ENCODE results near the gene AQP2.

The AQP2 gene

GRCh38 chr12:49998453-49998852 is 47.9 kb downstream of the AQP2 start:
- Mint-ChIP-seq H3K27me3 (no peaks in the 10 kb centered on the region), H3K36me3 (ENCODE audit: insufficient read depth) (peaks cover 42% of the 10 kb centered on the region), H3K4me1 (ENCODE audit: low read depth in 2 of 2) (no peaks in the 10 kb centered on the region), H3K27ac (no peak overlapping the region), H3K4me3 (no peak overlapping the region), H3K9me3 (no peaks in the 10 kb centered on the region)
- DNase-seq (no peak), ATAC-seq (replicated peaks) (no peak)

GRCh38 chr12:50003595-50003994 is 53.1 kb downstream of the AQP2 start:
- Mint-ChIP-seq H3K27ac (no peak overlapping the region), H3K4me1 (ENCODE audit: low read depth in 2 of 2) (no peaks in the 10 kb centered on the region), H3K4me3 (no peak overlapping the region), H3K9me3 (no peaks in the 10 kb centered on the region), H3K27me3 (no peaks in the 10 kb centered on the region), H3K36me3 (ENCODE audit: insufficient read depth) (peaks cover 5% of the 10 kb centered on the region)
- ATAC-seq (replicated peaks) (no peak), DNase-seq (no peak)

DNA sequence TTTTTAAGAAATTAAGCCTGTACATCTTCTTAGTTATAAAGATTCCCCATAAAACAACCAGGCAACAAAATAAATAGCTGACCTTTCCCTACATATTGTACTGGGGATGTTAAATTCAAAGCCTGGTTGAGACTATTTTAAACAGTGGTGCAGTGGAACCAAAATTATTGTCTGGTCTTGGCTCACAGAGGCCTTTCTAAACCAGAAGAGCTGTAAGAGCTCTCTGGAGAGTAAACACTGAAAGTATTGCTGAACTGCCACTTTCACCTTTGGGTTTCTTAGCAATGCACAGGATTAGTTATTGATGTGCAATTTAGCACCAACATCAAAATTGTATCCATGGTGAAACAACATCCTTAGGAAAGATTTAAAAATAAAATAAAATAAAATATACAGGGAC is 54.2 kb downstream of the AQP2 start:
- Mint-ChIP-seq H3K9me3 (no peaks in the 10 kb centered on the region), H3K4me1 (ENCODE audit: low read depth in 2 of 2) (no peaks in the 10 kb centered on the region), H3K4me3 (no peak overlapping the region), H3K36me3 (ENCODE audit: insufficient read depth) (no peaks in the 10 kb centered on the region), H3K27ac (no peak overlapping the region), H3K27me3 (no peaks in the 10 kb centered on the region)
- ATAC-seq (replicated peaks) (no peak), DNase-seq (no peak)

DNA sequence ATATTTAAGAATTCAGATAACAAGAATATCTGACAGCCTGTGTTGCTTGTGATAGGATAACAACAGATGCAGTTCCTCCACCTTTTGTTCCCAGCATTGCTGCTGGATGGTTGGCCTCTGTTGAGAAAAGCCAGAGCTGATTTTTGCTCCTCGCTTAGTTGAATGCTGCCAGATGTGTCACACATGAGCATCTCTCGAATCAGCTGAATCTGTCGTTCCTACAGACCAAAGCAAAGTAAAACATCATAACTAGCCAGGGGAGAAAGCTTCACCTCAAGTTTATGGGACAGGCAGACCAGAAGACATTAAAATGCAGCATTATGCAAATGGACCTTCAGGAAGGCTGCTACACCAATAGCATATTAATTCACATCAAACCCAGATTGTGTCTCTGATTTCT is 54.6 kb downstream of the AQP2 start:
- DNase-seq (no peak), ATAC-seq (replicated peaks) (no peak)
- H3K4me1 Mint-ChIP-seq (ENCODE audit: low read depth in 2 of 2) = no peaks in the 10 kb centered on the region
- H3K27ac Mint-ChIP-seq = no peak overlapping the region
- H3K9me3 Mint-ChIP-seq = no peaks in the 10 kb centered on the region
- no peaks in the 10 kb centered on the region for H3K27me3 Mint-ChIP-seq
- H3K4me3 Mint-ChIP-seq = no peak overlapping the region
- no peaks in the 10 kb centered on the region for H3K36me3 Mint-ChIP-seq (ENCODE audit: insufficient read depth)

DNA sequence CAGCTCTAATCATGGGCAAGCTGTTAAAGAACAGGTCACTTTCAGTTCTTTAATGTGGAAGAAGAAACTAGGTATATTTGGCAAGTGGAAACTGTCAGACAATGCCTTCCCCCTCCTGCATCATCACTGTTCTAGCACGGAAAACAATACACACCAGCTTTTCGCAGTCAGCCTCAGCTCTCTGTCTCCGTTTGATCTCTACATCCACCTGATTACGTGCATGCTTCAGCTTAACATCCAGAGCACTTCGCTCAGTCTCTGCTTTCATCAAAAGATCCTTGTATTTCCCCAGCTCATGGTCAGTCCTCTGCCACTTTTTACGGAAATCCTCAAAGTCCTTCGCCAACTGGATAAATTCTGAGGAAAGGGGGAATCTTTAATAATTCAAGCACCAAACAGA is 55.7 kb downstream of the AQP2 start:
- Mint-ChIP-seq H3K27ac (peak overlapping the region in 1 of 2 donors; percentile 52), H3K4me1 (ENCODE audit: low read depth in 2 of 2) (no peaks in the 10 kb centered on the region), H3K4me3 (no peak overlapping the region), H3K27me3 (no peaks in the 10 kb centered on the region), H3K9me3 (no peaks in the 10 kb centered on the region), H3K36me3 (ENCODE audit: insufficient read depth) (peaks cover 4% of the 10 kb centered on the region)
- no peak for ATAC-seq (replicated peaks)
- no peak for DNase-seq

DNA sequence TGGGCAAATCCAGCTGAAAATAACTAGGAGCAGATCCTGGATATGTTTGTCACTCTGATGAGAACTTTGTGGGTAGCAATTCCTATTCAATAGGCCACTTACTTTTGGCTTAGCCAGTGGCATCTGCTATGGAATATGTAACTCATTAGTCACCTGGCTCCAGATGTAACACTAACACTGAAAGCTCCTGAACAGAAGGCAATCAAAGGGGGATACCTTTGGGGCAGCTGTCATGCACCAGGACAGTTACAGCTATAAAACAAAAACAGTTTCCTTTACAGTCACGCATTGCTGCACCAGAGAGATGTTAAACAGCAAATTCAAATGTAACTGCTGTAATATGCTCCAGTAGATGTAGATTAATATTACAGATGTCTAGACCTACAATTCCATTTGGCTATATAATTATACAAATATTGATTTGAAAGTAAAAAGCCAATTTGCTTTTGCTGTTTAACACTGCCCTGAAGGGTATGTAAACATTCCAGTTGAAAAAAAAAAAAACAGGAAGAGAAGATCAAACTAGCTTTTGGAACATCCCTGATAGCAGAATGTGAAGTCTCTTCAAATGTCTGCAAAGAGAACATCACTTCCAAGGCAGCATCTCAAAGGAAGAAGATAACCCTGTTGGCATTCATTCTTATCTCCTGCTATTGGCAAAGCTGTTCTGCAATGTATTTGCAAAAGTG is 56.4 kb downstream of the AQP2 start:
- no peak for DNase-seq
- no peak overlapping the region for H3K4me3 Mint-ChIP-seq
- no peaks in the 10 kb centered on the region for H3K27me3 Mint-ChIP-seq
- no peaks in the 10 kb centered on the region for H3K9me3 Mint-ChIP-seq
- ATAC-seq (replicated peaks) = no peak
- H3K27ac Mint-ChIP-seq = peak overlapping the region in 1 of 2 donors; percentile 52
- peaks cover 4% of the 10 kb centered on the region for H3K36me3 Mint-ChIP-seq (ENCODE audit: insufficient read depth)
- no peaks in the 10 kb centered on the region for H3K4me1 Mint-ChIP-seq (ENCODE audit: low read depth in 2 of 2)

Measured in effector memory CD8-positive, alpha-beta T cell (primary cell).